GM19467 (cell line): ENCODE results near the gene SPCS3.
"Not testable (repeated sequence)": the region's sequence is repeated elsewhere in the genome, so short reads cannot be mapped to it uniquely, and the experiment has no call there.

Source experiments
- ATAC-seq: cut with Tn5 transposase; IDR thresholded peaks from one replicate; pipeline ENCODE4 v1.9.1; 2021; ENCODE audit warnings: mild to moderate bottlenecking, moderate library complexity; ENCODE audit not compliant: unreplicated experiment

The SPCS3 gene

GRCh38 chr4:176340871-176341685, 21.3 kb downstream of the SPCS3 start:
- peak; percentile 56 for ATAC-seq

DNA sequence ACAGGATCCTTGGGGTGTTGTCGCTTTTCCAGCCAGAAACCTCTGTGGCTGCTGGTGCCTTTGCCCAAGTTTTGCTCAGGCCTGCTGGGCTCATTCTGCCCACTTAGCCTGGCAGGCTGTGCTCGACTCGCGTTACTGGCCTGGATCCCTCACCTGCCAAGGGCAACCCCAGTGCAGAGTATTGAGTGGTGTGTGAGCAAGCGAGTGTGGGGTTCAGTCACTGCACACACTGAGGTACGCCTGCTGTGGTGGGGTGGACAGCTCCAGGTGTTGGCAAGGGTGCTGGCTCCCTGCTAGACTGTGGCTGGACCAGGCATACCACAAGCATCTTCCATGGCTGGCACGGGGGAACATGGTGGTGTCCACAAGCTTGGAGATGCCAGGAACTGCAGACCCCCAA, 22.6 kb downstream of the SPCS3 start:
- no peak for ATAC-seq

GRCh38 chr4:176343286-176343685, 23.5 kb downstream of the SPCS3 start:
- ATAC-seq = no peak

DNA sequence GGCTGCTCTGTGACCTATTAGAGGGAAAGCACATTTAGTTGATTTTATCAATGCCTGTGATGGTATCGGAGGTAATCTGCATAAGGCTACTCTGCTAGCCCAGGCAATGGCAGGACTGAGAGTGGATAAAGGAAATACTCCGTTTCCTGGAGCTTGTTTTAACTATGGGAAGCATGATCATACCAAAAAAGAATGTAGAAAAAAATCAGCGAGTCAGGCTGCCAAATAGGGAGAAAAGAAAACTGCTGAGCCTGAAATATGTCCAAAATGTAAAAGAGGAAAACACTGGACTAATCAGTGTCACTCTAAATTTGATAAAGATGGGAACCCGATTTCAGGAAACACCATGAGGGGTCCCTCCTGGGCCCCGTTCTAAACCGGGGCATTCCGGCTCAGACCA, 25.6 kb downstream of the SPCS3 start:
- ATAC-seq = not testable (repeated sequence)

DNA sequence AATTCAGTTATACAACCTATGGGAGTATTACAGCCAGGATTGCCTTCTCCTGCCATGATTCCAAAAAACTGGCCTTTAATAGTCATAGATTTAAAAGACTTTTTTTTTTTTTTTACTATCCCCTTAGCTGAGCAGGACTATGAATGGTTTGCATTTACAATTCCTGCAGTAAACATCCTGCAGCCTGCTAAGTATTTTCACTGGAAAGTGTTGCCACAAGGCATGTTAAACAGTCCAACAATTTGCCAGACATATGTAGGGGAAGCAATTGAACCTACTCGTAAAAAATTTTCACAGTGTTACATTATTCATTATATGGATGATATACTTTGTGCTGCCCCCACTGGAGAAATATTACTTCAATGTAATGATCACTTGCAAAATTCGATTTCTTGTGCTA, 27.1 kb downstream of the SPCS3 start:
- ATAC-seq = not testable (repeated sequence)

GRCh38 chr4:176350671-176351070, 30.9 kb downstream of the SPCS3 start:
- no peak for ATAC-seq

GRCh38 chr4:176354884-176355283, 35.1 kb downstream of the SPCS3 start:
- ATAC-seq = no peak

- peak; percentile 97 for ATAC-seq
Measured at GRCh38 chr4:176357359-176358082, 37.8 kb downstream of the SPCS3 start.

- no peak for ATAC-seq
Measured at GRCh38 chr4:176358083-176358469, 38.3 kb downstream of the SPCS3 start.

- no peak for ATAC-seq
Measured at GRCh38 chr4:176359590-176359989, 39.8 kb downstream of the SPCS3 start.

DNA sequence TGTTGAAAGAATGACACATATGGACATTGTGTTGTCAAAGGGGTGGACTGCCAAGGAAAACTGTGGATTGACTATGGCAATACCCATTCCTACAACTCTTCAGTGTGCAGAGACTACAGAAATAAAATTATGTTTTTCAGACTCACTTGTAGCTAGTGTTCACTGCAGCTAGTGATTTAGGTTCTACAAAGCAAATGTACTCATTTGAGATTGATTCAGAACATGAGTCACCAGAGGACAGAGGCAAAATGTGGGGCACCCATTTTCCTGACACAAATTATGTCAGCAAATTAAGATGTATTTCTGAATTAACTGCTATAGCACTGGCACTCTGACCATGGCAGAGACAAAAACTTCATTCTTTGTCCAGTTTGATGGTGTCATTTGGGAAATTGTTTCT, 40.7 kb downstream of the SPCS3 start:
- no peak for ATAC-seq

- ATAC-seq = peak; percentile 54
Measured at GRCh38 chr4:176363072-176363471, 43.3 kb downstream of the SPCS3 start.

DNA sequence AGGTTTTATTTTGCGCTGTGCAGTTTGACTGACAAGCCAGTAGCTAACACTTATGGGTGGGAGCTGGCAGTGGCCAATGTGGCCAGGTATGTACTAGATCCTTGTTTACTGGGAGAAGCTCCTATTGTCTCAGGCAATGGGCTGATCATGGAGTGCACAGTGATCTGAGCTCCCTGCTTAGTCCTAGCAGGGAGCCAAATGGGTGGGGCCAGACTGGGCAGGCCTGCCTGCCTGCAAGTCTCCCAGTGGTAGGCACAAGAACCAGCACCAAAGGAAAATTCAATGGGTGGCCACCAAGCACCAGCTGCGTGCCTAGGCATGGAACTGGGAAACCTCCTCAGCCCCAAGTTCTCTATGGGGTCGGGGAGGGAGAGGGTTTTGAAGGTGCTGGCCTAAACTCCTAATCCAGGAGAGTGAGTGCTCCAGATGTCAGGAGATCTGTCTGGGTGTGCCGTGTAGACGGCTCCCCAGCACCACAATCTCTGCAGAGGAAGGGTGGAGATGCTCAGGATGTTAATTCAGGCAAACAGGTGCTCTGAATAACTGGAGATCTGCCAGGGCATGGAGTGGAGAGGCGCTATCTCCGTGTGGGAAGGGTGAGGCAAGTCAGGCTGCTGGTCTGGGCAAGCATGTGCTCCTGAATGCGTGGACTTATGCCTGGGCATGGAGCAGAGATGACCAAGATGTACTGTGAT, 48.2 kb downstream of the SPCS3 start:
- no peak for ATAC-seq

- no peak for ATAC-seq
Measured at GRCh38 chr4:176376032-176376614, 56.4 kb downstream of the SPCS3 start.

DNA sequence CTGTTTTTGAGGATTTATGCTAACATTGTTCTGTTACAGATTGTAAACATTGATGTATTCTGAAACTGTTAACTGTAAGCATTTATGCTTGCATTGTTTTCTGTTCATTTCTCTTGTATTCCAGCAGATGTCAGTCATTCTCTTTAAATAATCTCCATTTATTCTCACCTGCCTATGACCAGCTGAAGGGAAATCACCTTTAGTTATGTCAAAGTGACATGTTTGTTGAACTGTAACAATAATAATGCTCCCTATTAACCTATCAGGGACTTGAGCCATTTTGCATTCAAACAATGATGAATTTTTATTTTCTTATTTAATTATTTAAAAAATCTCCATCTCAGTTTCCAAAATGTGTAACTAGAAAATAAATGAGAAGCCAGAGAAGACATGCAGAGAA, 58.0 kb downstream of the SPCS3 start:
- peak; percentile 87 for ATAC-seq

- no peak for ATAC-seq
Measured at GRCh38 chr4:176380352-176381157, 60.8 kb downstream of the SPCS3 start.
